Measurements from ENCODE around the gene BCKDHB.

BCKDHB gene

GRCh38 chr6:80215063-80215462 lies 108.6 kb downstream of the BCKDHB start:
- H3K4me2 ChIP-seq = no peak overlapping the region
- no peak overlapping the region for H2AFZ ChIP-seq (ENCODE audit: low read depth)
- H3K4me3 ChIP-seq (IDR thresholded peaks at IDR 0.05; ENCODE audit: insufficient read depth, low read depth, low read length) = no peak overlapping the region
- H4K20me1 ChIP-seq (ENCODE audit: insufficient read depth) = no peaks in the 10 kb centered on the region
- TF ChIP-seq CTCF (conservative IDR thresholded peaks at IDR 0.05; ENCODE audit: low read depth, low read length) = no peak
- H3K9ac ChIP-seq = no peak overlapping the region
- peaks cover 11% of the 10 kb centered on the region for H3K4me1 ChIP-seq (ENCODE audit: low read depth, poor library complexity, severe bottlenecking)
- no peaks in the 10 kb centered on the region for H3K36me3 ChIP-seq (ENCODE audit: insufficient read depth)
- no peaks in the 10 kb centered on the region for H3K27me3 ChIP-seq (ENCODE audit: insufficient read depth, low read depth)
- H3K79me2 ChIP-seq (ENCODE audit: insufficient read depth, low read depth) = no peaks in the 10 kb centered on the region
- no peak overlapping the region for H3K27ac ChIP-seq

- no peak overlapping the region for H3K9ac ChIP-seq
- H3K36me3 ChIP-seq (ENCODE audit: insufficient read depth) = no peaks in the 10 kb centered on the region
- H3K4me1 ChIP-seq (ENCODE audit: low read depth, poor library complexity, severe bottlenecking) = no peaks in the 10 kb centered on the region
- H3K79me2 ChIP-seq (ENCODE audit: insufficient read depth, low read depth) = no peaks in the 10 kb centered on the region
- no peak overlapping the region for H3K27ac ChIP-seq
- H3K4me2 ChIP-seq = no peak overlapping the region
- no peak overlapping the region for H2AFZ ChIP-seq (ENCODE audit: low read depth)
- no peaks in the 10 kb centered on the region for H3K27me3 ChIP-seq (ENCODE audit: insufficient read depth, low read depth)
- no peaks in the 10 kb centered on the region for H4K20me1 ChIP-seq (ENCODE audit: insufficient read depth)
- TF ChIP-seq CTCF (conservative IDR thresholded peaks at IDR 0.05; ENCODE audit: low read depth, low read length) = no peak
- H3K4me3 ChIP-seq (IDR thresholded peaks at IDR 0.05; ENCODE audit: insufficient read depth, low read depth, low read length) = no peak overlapping the region
Measured at GRCh38 chr6:80217794-80218193, 111.3 kb downstream of the BCKDHB start.

- no peak overlapping the region for H3K4me3 ChIP-seq (IDR thresholded peaks at IDR 0.05; ENCODE audit: insufficient read depth, low read depth, low read length)
- H3K4me2 ChIP-seq = no peak overlapping the region
- H3K36me3 ChIP-seq (ENCODE audit: insufficient read depth) = no peaks in the 10 kb centered on the region
- no peaks in the 10 kb centered on the region for H3K27me3 ChIP-seq (ENCODE audit: insufficient read depth, low read depth)
- H3K27ac ChIP-seq = no peak overlapping the region
- H4K20me1 ChIP-seq (ENCODE audit: insufficient read depth) = no peaks in the 10 kb centered on the region
- H3K4me1 ChIP-seq (ENCODE audit: low read depth, poor library complexity, severe bottlenecking) = no peaks in the 10 kb centered on the region
- H2AFZ ChIP-seq (ENCODE audit: low read depth) = no peak overlapping the region
- H3K79me2 ChIP-seq (ENCODE audit: insufficient read depth, low read depth) = no peaks in the 10 kb centered on the region
- no peak overlapping the region for H3K9ac ChIP-seq
- TF ChIP-seq CTCF (conservative IDR thresholded peaks at IDR 0.05; ENCODE audit: low read depth, low read length) = no peak
Measured at GRCh38 chr6:80223743-80224212, 117.3 kb downstream of the BCKDHB start.

GRCh38 chr6:80226151-80226550 lies 119.7 kb downstream of the BCKDHB start:
- H3K27me3 ChIP-seq (ENCODE audit: insufficient read depth, low read depth) = no peaks in the 10 kb centered on the region
- no peak overlapping the region for H3K9ac ChIP-seq
- no peaks in the 10 kb centered on the region for H3K4me1 ChIP-seq (ENCODE audit: low read depth, poor library complexity, severe bottlenecking)
- H3K4me2 ChIP-seq = no peak overlapping the region
- H3K79me2 ChIP-seq (ENCODE audit: insufficient read depth, low read depth) = no peaks in the 10 kb centered on the region
- no peaks in the 10 kb centered on the region for H3K36me3 ChIP-seq (ENCODE audit: insufficient read depth)
- H3K4me3 ChIP-seq (IDR thresholded peaks at IDR 0.05; ENCODE audit: insufficient read depth, low read depth, low read length) = no peak overlapping the region
- H4K20me1 ChIP-seq (ENCODE audit: insufficient read depth) = no peaks in the 10 kb centered on the region
- H2AFZ ChIP-seq (ENCODE audit: low read depth) = no peak overlapping the region
- no peak overlapping the region for H3K27ac ChIP-seq
- no peak for TF ChIP-seq CTCF (conservative IDR thresholded peaks at IDR 0.05; ENCODE audit: low read depth, low read length)
